RWPE2 (cell line): ENCODE results near the gene NUAK1.

Experiments
- ATAC-seq: fragments of 200-7000 bp; cut with Tn5 transposase; 3 replicates; pipeline ENCODE4 v1.9.1; 2021; ENCODE audit warnings: low read depth
- DNase-seq: peaks from one replicate; pipeline ENCODE4 v3.0.0-alpha.2; 2020; ENCODE audit warnings: low spot score
- H3K27ac ChIP-seq: fragments of 450-650 bp; 2 replicates; pipeline ENCODE4 v1.5.1; 2017; ENCODE audit warnings: mild to moderate bottlenecking; ENCODE audit not compliant: poor library complexity, severe bottlenecking
- H3K27me3 ChIP-seq: fragments of 250-450 bp; sonication (Bioruptor Pico); 2 replicates; pipeline ENCODE4 v1.5.1; 2021; ENCODE audit warnings: mild to moderate bottlenecking, moderate library complexity; ENCODE audit not compliant: insufficient read depth, poor library complexity, severe bottlenecking
- H3K36me3 ChIP-seq: fragments of 250-450 bp; sonication (Bioruptor Pico); 2 replicates; pipeline ENCODE4 v1.5.1; 2020; ENCODE audit warnings: low read depth, mild to moderate bottlenecking, moderate library complexity
- H3K4me1 ChIP-seq: fragments of 250-450 bp; sonication (Bioruptor Pico); 2 replicates; pipeline ENCODE4 v1.5.1; 2021; ENCODE audit warnings: mild to moderate bottlenecking, moderate library complexity; ENCODE audit not compliant: insufficient read depth, poor library complexity, severe bottlenecking
- H3K4me3 ChIP-seq: fragments of 250-450 bp; sonication (Bioruptor Pico); 2 replicates; pipeline ENCODE4 v1.5.1; 2021; ENCODE audit warnings: mild to moderate bottlenecking, moderate library complexity; ENCODE audit not compliant: severe bottlenecking
- H3K9me3 ChIP-seq: fragments of 250-450 bp; sonication (Bioruptor Pico); 2 replicates; pipeline ENCODE4 v1.5.1; 2021; ENCODE audit warnings: mild to moderate bottlenecking, moderate library complexity; ENCODE audit not compliant: severe bottlenecking
- CTCF ChIP-seq: fragments of 450-650 bp; IDR thresholded peaks from one replicate; pipeline ENCODE4 v1.5.1; 2017; ENCODE audit warnings: mild to moderate bottlenecking, moderate library complexity; ENCODE audit not compliant: poor library complexity, severe bottlenecking

NUAK1 gene

GRCh38 chr12:106141003-106141402 lies 2.2 kb upstream of the NUAK1 start:
- H3K27ac ChIP-seq: no peak overlapping the region
- H3K27me3 ChIP-seq: no peaks in the 10 kb centered on the region
- ATAC-seq (no peak), DNase-seq (no peak)
- TF ChIP-seq CTCF: no peak
- H3K4me3 ChIP-seq: no peak overlapping the region
- no peaks in the 10 kb centered on the region for H3K9me3 ChIP-seq
- H3K36me3 ChIP-seq: no peaks in the 10 kb centered on the region; the same call in 1 of the 2 replicates
- peaks cover 12% of the 10 kb centered on the region for H3K4me1 ChIP-seq

GRCh38 chr12:106140223-106140986 lies 1.7 kb upstream of the NUAK1 start:
- H3K4me1 ChIP-seq: peaks cover 18% of the 10 kb centered on the region

GRCh38 chr12:106139422-106140171 lies 843 bp upstream of the NUAK1 start:
- peaks cover 26% of the 10 kb centered on the region for H3K4me1 ChIP-seq
- TF ChIP-seq CTCF: peak; percentile 11
- H3K27me3 ChIP-seq: no peaks in the 10 kb centered on the region
- H3K4me3 ChIP-seq: peak overlapping the region; percentile 95
- ATAC-seq (peak; percentile 44), DNase-seq (peak; percentile 81)
- peak overlapping the region; percentile 79 for H3K27ac ChIP-seq
- no peaks in the 10 kb centered on the region; the same call in 1 of the 2 replicates for H3K36me3 ChIP-seq
- H3K9me3 ChIP-seq: no peaks in the 10 kb centered on the region

More at GRCh38 chr12:106140223-106140986, 1.7 kb upstream of the NUAK1 start:
- Histone ChIP-seq H3K9me3 (no peaks in the 10 kb centered on the region), H3K27ac (peak overlapping the region; percentile 79), H3K27me3 (no peaks in the 10 kb centered on the region), H3K36me3 (no peaks in the 10 kb centered on the region; the same call in 1 of the 2 replicates), H3K4me3 (peak overlapping the region; percentile 95)
- TF ChIP-seq CTCF: no peak
- ATAC-seq (no peak), DNase-seq (no peak)

GRCh38 chr12:106138357-106138632 lies 459 bp downstream of the NUAK1 start:
- Histone ChIP-seq H3K36me3 (no peaks in the 10 kb centered on the region; the same call in 1 of the 2 replicates), H3K4me3 (peak overlapping the region; percentile 95), H3K27me3 (no peaks in the 10 kb centered on the region), H3K4me1 (peaks cover 37% of the 10 kb centered on the region), H3K27ac (peak overlapping the region; percentile 79), H3K9me3 (no peaks in the 10 kb centered on the region)
- ATAC-seq: peak; percentile 32
- no peak for TF ChIP-seq CTCF
- DNase-seq: no peak
